PFSK-1 (cell line): ENCODE measurements around the gene OSBPL2.

ENCODE experiments used
- FOXP2 ChIP-seq: optimal IDR thresholded peaks from 2 replicates; pipeline ENCODE3; 2011; ENCODE audit warnings: borderline replicate concordance, control low read depth, inconsistent platforms; ENCODE audit not compliant: insufficient read depth; ENCODE audit errors: extremely low read length, extremely low read depth
- POLR2AphosphoS5 ChIP-seq: IDR thresholded peaks from 2 replicates; pipeline ENCODE4 v1.6.1; 2012; ENCODE audit warnings: low read depth, mild to moderate bottlenecking, control low read depth, low read length, moderate library complexity
- REST ChIP-seq, 2 experiments: IDR thresholded peaks; 2 replicates each; pipeline versions ENCODE4 v1.6.1 to v1.8.0; 2011 to 2012; ENCODE audit warnings: low read depth in 2 of 2, low read length in 2 of 2, control low read depth in 1 of 2, inconsistent platforms in 1 of 2, mild to moderate bottlenecking in 1 of 2, moderate library complexity in 1 of 2; ENCODE audit not compliant: insufficient read depth in 1 of 2
- SIN3A ChIP-seq: IDR thresholded peaks from 2 replicates; pipeline ENCODE4 v1.6.1; 2012; ENCODE audit warnings: mild to moderate bottlenecking, low read length, moderate library complexity, borderline replicate concordance; ENCODE audit not compliant: insufficient read depth
- TAF1 ChIP-seq: IDR thresholded peaks from 2 replicates; pipeline ENCODE4 v1.6.1; 2012; ENCODE audit warnings: low read length, control low read depth, borderline replicate concordance; ENCODE audit not compliant: insufficient read depth

The OSBPL2 gene

GRCh38 chr20:62220666-62221568 lies 17.4 kb upstream of the OSBPL2 start:
- no peak for TF ChIP-seq FOXP2
- no peak for TF ChIP-seq TAF1

DNA sequence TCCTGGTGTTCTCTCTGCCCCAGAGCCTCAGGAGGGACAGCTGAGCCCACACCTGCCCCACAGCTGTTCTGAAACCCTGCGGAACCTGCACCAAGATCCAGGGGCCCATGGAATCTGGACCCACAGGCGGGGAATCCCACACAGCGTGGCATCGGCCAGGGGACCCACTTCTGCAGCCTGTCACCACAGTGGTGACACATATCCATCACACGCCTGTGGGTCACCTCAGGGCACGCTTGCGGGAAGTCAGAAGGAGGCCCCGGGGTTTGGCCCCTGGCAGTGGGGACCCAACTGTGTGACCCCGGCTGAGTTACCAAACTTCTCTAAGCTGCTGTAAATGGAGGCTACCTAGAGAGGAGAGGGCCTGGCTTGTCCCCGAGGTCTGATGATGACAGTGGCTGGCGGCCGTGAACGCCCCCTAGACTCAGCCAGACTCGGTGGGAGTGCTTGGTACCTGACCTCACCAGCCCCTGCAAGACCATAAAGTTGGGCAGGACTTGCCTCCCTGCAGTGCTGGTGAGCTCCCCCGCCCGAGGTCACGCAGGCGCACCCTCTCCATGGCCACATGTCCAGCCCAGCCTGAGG lies 16.0 kb upstream of the OSBPL2 start:
- TF ChIP-seq FOXP2 (no peak), SIN3A (no peak), REST (IDR thresholded peaks at IDR 0.05; ENCODE audit: insufficient read depth in 1 of 2, low read depth in 2 of 2, low read length in 2 of 2) (no peak), TAF1 (no peak), POLR2AphosphoS5 (no peak)

DNA sequence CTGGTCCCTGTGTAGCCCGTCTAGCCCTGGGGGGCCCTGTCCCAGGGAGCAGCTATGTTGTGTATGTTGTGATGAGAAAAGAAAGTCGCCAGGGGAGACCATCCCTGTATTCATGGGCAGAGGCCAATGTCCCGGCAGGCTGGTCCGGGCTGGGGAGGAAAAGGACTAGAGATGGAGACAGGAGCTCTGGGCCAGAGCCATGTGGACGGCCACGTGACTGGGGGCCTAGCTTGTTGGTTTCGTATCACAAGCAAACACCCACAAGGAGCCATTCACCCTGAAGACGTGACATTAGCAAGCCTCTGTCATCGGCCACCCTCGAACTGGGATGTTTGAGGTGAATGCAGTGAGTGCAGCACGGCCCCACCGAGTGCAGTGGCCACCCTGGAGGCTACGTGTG lies 15.3 kb upstream of the OSBPL2 start:
- TF ChIP-seq REST (IDR thresholded peaks at IDR 0.05; ENCODE audit: insufficient read depth in 1 of 2, low read depth in 2 of 2, low read length in 2 of 2) (no peak), TAF1 (no peak), SIN3A (no peak), POLR2AphosphoS5 (no peak), FOXP2 (no peak)

DNA sequence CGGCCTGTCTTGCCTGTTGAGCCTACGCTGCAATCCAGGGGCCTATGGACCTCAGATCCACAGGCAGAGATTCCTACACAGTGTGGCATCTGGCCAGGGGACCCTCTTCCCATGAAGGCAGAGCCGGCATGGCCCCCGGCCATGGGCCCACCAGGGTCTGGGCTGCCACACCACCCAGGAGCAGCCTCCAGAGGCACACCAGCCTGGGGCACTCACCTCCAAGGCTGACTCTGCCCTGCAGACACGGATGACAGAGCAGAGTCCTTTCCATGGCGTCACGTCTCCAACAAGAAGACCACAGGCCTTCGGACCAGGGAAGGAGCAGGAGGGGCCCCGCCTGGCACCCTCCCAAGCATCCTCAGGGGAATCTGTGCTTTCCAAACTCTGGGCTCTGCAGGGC lies 14.8 kb upstream of the OSBPL2 start:
- TF ChIP-seq FOXP2 (no peak), POLR2AphosphoS5 (no peak), SIN3A (no peak), REST (IDR thresholded peaks at IDR 0.05; ENCODE audit: insufficient read depth in 1 of 2, low read depth in 2 of 2, low read length in 2 of 2) (no peak), TAF1 (no peak)

DNA sequence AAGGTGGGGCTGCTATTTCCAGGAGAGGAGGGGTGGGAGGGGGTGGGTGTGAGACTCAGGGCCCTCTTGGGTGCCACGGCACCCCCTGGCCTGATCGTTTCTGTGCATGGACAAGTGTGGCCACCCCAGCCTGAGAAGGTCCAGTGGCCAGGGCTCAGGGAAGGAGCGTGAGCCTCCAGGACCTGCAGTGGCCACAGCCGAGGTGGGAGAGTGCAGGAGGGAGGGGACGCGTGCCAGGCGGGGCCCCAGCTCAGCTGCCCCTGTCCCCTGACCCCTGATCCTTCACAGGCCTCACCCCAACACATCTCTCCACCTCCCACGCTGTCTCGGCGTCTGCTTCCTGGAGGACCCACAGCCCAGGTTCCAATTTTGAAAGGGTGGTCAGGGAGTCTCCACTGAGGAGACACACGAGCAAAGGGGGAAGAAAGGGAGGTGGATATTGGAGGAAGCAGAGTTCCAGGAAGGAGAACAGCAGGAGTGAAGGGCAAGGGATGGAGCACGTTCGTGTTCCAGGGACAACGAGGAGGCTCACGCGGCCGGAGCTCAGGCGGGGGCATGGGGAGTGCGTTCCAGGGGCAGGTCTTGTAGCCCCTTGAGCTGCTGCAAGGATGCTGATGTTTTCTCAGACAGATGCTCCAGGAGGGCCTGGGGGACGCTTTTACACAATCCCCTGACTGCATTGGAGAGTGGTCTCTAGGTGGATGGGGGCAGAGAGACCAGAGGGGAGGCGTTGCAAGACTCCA lies 14.0 kb upstream of the OSBPL2 start:
- TF ChIP-seq TAF1 (no peak), FOXP2 (no peak), POLR2AphosphoS5 (no peak), REST (IDR thresholded peaks at IDR 0.05; ENCODE audit: insufficient read depth in 1 of 2, low read depth in 2 of 2, low read length in 2 of 2) (no peak), SIN3A (no peak)
